Measurements from ENCODE around the gene ITGB1BP2. TPM values are rescaled to one million over a fixed set of nuclear protein-coding genes. Genes with fewer than 3 reads are reported as not detected.

The ITGB1BP2 gene
- total and polyA plus RNA-seq, 2 of the 13 experiments (the other 11 are each of a cell fraction or from before 2014, with no cell fraction given) = 0.90 to 2.2 TPM

DNA sequence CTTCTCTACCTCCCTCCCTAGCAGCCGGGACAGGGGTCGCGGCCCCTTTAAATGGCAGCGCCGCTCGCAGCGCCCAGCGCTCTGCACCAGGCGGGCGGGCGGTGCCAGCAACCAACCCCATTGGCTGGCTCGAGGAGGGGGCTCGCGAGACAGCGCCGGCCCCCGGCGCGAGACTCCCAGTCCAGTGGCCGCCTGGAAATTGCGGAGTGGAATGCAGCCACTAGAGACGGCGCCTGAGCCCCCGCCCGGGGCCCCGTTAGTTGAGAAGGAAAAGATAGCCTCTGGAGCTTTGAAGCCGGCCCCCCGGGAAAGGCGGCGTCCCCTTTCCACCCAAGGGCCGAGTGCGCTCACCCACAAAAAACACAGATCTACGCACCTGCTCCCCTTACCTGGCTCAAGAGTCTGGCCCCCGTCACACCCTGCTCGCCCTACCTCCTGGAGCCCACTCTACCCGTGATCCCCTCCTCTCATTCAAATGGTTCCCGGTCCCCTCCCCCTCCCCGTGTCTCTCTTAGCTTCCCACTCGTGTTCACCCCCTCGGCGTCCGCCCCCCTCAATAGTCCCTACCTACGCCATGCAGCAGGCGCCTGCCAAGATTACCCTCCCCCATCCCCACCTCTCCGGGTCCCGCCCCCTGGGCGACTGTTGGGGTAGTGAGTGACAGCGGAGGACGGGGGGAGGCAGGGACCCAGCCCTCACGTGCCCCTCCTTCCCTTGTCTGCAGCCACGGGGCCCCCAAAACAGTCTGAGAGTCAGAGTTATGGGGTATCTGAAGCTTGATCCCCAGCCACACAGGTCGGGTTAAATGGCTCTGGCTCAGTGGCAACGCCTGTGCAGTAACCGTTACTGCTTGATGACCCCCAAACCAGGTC lies 47.2 kb upstream of the ITGB1BP2 start, which contains the start of gene ZMYM3 (continued):
- TF ChIP-seq, protein P1, sequence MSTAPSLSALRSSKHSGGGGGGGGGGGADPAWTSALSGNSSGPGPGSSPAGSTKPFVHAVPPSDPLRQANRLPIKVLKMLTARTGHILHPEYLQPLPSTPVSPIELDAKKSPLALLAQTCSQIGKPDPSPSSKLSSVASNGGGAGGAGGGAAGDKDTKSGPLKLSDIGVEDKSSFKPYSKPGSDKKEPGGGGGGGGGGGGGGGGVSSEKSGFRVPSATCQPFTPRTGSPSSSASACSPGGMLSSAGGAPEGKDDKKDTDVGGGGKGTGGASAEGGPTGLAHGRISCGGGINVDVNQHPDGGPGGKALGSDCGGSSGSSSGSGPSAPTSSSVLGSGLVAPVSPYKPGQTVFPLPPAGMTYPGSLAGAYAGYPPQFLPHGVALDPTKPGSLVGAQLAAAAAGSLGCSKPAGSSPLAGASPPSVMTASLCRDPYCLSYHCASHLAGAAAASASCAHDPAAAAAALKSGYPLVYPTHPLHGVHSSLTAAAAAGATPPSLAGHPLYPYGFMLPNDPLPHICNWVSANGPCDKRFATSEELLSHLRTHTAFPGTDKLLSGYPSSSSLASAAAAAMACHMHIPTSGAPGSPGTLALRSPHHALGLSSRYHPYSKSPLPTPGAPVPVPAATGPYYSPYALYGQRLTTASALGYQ (CRISPR knock-in tag; IDR thresholded peaks at IDR 0.05) = 0 out of 2 replicates have a peak, but pooled peaks have one; percentile 32
- TF ChIP-seq, protein P2, sequence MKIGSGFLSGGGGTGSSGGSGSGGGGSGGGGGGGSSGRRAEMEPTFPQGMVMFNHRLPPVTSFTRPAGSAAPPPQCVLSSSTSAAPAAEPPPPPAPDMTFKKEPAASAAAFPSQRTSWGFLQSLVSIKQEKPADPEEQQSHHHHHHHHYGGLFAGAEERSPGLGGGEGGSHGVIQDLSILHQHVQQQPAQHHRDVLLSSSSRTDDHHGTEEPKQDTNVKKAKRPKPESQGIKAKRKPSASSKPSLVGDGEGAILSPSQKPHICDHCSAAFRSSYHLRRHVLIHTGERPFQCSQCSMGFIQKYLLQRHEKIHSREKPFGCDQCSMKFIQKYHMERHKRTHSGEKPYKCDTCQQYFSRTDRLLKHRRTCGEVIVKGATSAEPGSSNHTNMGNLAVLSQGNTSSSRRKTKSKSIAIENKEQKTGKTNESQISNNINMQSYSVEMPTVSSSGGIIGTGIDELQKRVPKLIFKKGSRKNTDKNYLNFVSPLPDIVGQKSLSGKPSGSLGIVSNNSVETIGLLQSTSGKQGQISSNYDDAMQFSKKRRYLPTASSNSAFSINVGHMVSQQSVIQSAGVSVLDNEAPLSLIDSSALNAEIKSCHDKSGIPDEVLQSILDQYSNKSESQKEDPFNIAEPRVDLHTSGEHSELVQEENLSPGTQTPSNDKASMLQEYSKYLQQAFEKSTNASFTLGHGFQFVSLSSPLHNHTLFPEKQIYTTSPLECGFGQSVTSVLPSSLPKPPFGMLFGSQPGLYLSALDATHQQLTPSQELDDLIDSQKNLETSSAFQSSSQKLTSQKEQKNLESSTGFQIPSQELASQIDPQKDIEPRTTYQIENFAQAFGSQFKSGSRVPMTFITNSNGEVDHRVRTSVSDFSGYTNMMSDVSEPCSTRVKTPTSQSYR (CRISPR knock-in tag; IDR thresholded peaks at IDR 0.05; ENCODE audit: borderline replicate concordance) = peak; percentile 53; the same call in 1 of the 2 replicates
- no peak for TF ChIP-seq ZNF333 (CRISPR knock-in tag; IDR thresholded peaks at IDR 0.05; ENCODE audit: borderline replicate concordance)
- no peak for TF ChIP-seq CBX1 (IDR thresholded peaks at IDR 0.05; ENCODE audit: low read depth)
- TF ChIP-seq ZNF660 (CRISPR knock-in tag; IDR thresholded peaks at IDR 0.05; ENCODE audit: borderline replicate concordance, low read depth) = no peak
- TF ChIP-seq, protein P3, sequence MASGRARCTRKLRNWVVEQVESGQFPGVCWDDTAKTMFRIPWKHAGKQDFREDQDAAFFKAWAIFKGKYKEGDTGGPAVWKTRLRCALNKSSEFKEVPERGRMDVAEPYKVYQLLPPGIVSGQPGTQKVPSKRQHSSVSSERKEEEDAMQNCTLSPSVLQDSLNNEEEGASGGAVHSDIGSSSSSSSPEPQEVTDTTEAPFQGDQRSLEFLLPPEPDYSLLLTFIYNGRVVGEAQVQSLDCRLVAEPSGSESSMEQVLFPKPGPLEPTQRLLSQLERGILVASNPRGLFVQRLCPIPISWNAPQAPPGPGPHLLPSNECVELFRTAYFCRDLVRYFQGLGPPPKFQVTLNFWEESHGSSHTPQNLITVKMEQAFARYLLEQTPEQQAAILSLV (CRISPR knock-in tag; IDR thresholded peaks at IDR 0.05; ENCODE audit: borderline replicate concordance) = no peak
- TF ChIP-seq, protein P4, sequence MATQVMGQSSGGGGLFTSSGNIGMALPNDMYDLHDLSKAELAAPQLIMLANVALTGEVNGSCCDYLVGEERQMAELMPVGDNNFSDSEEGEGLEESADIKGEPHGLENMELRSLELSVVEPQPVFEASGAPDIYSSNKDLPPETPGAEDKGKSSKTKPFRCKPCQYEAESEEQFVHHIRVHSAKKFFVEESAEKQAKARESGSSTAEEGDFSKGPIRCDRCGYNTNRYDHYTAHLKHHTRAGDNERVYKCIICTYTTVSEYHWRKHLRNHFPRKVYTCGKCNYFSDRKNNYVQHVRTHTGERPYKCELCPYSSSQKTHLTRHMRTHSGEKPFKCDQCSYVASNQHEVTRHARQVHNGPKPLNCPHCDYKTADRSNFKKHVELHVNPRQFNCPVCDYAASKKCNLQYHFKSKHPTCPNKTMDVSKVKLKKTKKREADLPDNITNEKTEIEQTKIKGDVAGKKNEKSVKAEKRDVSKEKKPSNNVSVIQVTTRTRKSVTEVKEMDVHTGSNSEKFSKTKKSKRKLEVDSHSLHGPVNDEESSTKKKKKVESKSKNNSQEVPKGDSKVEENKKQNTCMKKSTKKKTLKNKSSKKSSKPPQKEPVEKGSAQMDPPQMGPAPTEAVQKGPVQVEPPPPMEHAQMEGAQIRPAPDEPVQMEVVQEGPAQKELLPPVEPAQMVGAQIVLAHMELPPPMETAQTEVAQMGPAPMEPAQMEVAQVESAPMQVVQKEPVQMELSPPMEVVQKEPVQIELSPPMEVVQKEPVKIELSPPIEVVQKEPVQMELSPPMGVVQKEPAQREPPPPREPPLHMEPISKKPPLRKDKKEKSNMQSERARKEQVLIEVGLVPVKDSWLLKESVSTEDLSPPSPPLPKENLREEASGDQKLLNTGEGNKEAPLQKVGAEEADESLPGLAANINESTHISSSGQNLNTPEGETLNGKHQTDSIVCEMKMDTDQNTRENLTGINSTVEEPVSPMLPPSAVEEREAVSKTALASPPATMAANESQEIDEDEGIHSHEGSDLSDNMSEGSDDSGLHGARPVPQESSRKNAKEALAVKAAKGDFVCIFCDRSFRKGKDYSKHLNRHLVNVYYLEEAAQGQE (IDR thresholded peaks at IDR 0.05; ENCODE audit: borderline replicate concordance in 1 of 2, low read depth in 1 of 2, low read length in 2 of 2) = no peak
- peak; percentile 43; the same call in 1 of the 2 replicates for TF ChIP-seq THAP11 (CRISPR knock-in tag; IDR thresholded peaks at IDR 0.05)
- no peak for TF ChIP-seq ZNF501 (CRISPR knock-in tag; IDR thresholded peaks at IDR 0.05)
- TF ChIP-seq TEAD2 (CRISPR knock-in tag; IDR thresholded peaks at IDR 0.05) = no peak
- TF ChIP-seq SRF (IDR thresholded peaks at IDR 0.05; ENCODE audit: low read depth, low read length) = no peak
- no peak for TF ChIP-seq ZC3H4 (CRISPR knock-in tag; IDR thresholded peaks at IDR 0.05; ENCODE audit: borderline replicate concordance)
- TF ChIP-seq POLR2A (IDR thresholded peaks at IDR 0.05; ENCODE audit: insufficient read depth in 1 of 2, low read depth in 2 of 2, low read length in 2 of 2) = peak in 1 of 2 experiments; percentile 48; a peak in 1 of 4 replicates
- no peak for TF ChIP-seq GPN1 (CRISPR knock-in tag; IDR thresholded peaks at IDR 0.05; ENCODE audit: borderline replicate concordance)
- TF ChIP-seq, protein P5, sequence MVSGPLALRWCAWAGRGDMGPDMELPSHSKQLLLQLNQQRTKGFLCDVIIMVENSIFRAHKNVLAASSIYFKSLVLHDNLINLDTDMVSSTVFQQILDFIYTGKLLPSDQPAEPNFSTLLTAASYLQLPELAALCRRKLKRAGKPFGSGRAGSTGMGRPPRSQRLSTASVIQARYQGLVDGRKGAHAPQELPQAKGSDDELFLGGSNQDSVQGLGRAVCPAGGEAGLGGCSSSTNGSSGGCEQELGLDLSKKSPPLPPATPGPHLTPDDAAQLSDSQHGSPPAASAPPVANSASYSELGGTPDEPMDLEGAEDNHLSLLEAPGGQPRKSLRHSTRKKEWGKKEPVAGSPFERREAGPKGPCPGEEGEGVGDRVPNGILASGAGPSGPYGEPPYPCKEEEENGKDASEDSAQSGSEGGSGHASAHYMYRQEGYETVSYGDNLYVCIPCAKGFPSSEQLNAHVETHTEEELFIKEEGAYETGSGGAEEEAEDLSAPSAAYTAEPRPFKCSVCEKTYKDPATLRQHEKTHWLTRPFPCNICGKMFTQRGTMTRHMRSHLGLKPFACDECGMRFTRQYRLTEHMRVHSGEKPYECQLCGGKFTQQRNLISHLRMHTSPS (CRISPR knock-in tag; IDR thresholded peaks at IDR 0.05; ENCODE audit: low read depth) = no peak
